Activated T-cell treated with anti-CD3 and anti-CD28 coated beads, Interleukin-2, amount 50 U/mL, for 48 hours (primary cell): ENCODE data around the gene NCAPH2.

Source experiments
- DNase-seq, 2 experiments: peaks; one replicate each; pipeline ENCODE4 v3.0.0-alpha.2; 2020

Gene NCAPH2

GRCh38 chr22:50550395-50550794 is 42.4 kb downstream of the NCAPH2 start:
- no peak for DNase-seq

GRCh38 chr22:50551160-50551752 is 43.2 kb downstream of the NCAPH2 start:
- no peak for DNase-seq

- DNase-seq: no peak
Measured at GRCh38 chr22:50553310-50553709, 45.3 kb downstream of the NCAPH2 start.

- DNase-seq: no peak
Measured at GRCh38 chr22:50556703-50557102, 48.7 kb downstream of the NCAPH2 start.

- DNase-seq: no peak
Measured at GRCh38 chr22:50560034-50560433, 52.0 kb downstream of the NCAPH2 start.

- no peak for DNase-seq
Measured at GRCh38 chr22:50561401-50562358, 53.7 kb downstream of the NCAPH2 start.

GRCh38 chr22:50562523-50563412 is 54.7 kb downstream of the NCAPH2 start, which contains the start of gene SYCE3:
SYCE3 (minus strand) TSS chr22:50562919; CDS start chr22:50556405, 6,514 bp downstream.
- peak; percentile 99 to 100 for DNase-seq

- no peak for DNase-seq
Measured at GRCh38 chr22:50563413-50564160, 55.6 kb downstream of the NCAPH2 start.

GRCh38 chr22:50564289-50564688 is 56.3 kb downstream of the NCAPH2 start:
- DNase-seq: no peak

GRCh38 chr22:50567721-50568252 is 59.8 kb downstream of the NCAPH2 start:
- DNase-seq: no peak

- DNase-seq: no peak
Measured at GRCh38 chr22:50568626-50569025, 60.6 kb downstream of the NCAPH2 start.

GRCh38 chr22:50569041-50569459 is 61.0 kb downstream of the NCAPH2 start:
- DNase-seq: no peak

GRCh38 chr22:50569896-50570535 is 62.0 kb downstream of the NCAPH2 start:
- DNase-seq: no peak

GRCh38 chr22:50570861-50571260 is 62.8 kb downstream of the NCAPH2 start:
- no peak for DNase-seq

GRCh38 chr22:50571264-50572175 is 63.5 kb downstream of the NCAPH2 start:
- no peak for DNase-seq

GRCh38 chr22:50572965-50573364 is 64.9 kb downstream of the NCAPH2 start:
- no peak for DNase-seq

GRCh38 chr22:50573491-50574382 is 65.7 kb downstream of the NCAPH2 start:
- DNase-seq: no peak

- DNase-seq: no peak
Measured at GRCh38 chr22:50574383-50574755, 66.3 kb downstream of the NCAPH2 start.
